ENCODE results near the gene SLC22A16. TPM values are rescaled to one million over a fixed set of nuclear protein-coding genes. Genes with fewer than 3 reads are reported as not detected.
A peak's percentile ranks its signal among the peaks of the same experiment; 100 is the strongest.
"Not testable (repeated sequence)": the region's sequence is repeated elsewhere in the genome, so short reads cannot be mapped to it uniquely, and the experiment has no call there.

Gene SLC22A16
- total and polyA plus RNA-seq, 8 donors: 0.22 to 0.35 (median 0.26) TPM; not detected in 5

DNA sequence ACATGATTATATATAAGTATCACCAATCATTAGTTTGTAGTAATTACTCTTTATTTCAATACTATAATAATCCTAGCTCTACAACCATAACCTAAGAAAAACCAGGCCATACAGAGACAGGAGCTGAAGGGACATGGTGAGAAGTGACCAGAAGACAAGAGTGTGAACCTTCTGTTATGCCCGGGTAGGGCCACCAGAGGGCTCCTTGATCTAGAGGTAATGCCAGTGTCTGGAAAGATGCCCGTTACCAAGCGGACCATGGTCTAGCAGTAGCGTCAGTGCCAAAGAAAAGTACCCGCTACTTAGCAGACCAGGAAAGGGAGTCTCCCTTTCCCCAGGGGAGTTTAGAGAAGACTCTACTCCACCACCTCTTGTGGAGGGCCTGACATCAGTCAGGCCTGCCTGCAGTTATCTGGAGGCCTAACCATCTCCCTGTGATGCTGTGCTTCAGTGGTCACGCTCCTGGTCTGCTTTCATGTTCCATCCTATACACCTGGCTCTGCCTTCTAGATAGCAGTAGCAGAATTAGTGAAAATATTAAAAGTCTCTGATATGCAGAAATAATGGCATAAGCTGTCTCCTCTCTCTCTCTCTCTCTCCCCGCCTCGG lies 18.7 kb downstream of the SLC22A16 start:
- H3K9me3 ChIP-seq; H3K4me3 ChIP-seq; H3K36me3 ChIP-seq; FAIRE-seq; H3K27ac ChIP-seq; intact Hi-C loops (cut with DNase I); H3K4me1 ChIP-seq; H3K27me3 ChIP-seq: not testable (repeated sequence)
- ATAC-seq: peak in 3 of 4 donors; percentile 56 to 65 (median 58)
- 56 to 66% methylated on average over 8 of the region's 8 CpGs for WGBS, 2 donors
- DNase-seq: peak; percentile 35 to 67 (median 50)
- TF ChIP-seq, protein P1, sequence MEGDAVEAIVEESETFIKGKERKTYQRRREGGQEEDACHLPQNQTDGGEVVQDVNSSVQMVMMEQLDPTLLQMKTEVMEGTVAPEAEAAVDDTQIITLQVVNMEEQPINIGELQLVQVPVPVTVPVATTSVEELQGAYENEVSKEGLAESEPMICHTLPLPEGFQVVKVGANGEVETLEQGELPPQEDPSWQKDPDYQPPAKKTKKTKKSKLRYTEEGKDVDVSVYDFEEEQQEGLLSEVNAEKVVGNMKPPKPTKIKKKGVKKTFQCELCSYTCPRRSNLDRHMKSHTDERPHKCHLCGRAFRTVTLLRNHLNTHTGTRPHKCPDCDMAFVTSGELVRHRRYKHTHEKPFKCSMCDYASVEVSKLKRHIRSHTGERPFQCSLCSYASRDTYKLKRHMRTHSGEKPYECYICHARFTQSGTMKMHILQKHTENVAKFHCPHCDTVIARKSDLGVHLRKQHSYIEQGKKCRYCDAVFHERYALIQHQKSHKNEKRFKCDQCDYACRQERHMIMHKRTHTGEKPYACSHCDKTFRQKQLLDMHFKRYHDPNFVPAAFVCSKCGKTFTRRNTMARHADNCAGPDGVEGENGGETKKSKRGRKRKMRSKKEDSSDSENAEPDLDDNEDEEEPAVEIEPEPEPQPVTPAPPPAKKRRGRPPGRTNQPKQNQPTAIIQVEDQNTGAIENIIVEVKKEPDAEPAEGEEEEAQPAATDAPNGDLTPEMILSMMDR (IDR thresholded peaks at IDR 0.05): peak in 2 of 4 donors; percentile 16 to 24

DNA sequence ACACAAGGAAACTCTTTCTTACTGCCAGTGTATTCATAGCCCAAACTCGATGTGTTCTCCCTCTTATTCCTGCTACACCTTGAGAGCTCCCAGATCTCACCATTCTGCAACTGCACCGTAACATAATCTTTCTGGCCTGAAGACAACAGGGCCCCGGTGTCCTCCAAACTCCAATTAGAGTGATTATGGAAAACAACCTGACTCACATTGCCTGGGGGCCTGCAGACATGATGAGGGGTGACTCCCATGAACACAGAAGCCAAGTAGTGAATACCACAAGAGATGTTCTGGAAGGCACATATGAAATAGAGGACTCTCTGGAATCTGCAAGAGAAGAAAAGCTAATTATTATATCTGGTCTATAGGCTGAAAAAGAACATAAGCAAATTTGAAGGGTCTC lies 19.7 kb downstream of the SLC22A16 start:
- Histone ChIP-seq H3K9me3 (no peaks in the 10 kb centered on the region), H3K4me3 (no peak overlapping the region), H3K27me3 (no peaks in the 10 kb centered on the region), H3K4me1 (no peaks in the 10 kb centered on the region), H3K27ac (no peak overlapping the region), H3K36me3 (no peaks in the 10 kb centered on the region)
- intact Hi-C loops (cut with DNase I): no loop called here
- ATAC-seq (no peak), DNase-seq (no peak), FAIRE-seq (no peak)
- TF ChIP-seq, protein P1 (IDR thresholded peaks at IDR 0.05): no peak
- WGBS, 2 donors: 83 to 91% methylated on average over 3 of the region's 3 CpGs

DNA sequence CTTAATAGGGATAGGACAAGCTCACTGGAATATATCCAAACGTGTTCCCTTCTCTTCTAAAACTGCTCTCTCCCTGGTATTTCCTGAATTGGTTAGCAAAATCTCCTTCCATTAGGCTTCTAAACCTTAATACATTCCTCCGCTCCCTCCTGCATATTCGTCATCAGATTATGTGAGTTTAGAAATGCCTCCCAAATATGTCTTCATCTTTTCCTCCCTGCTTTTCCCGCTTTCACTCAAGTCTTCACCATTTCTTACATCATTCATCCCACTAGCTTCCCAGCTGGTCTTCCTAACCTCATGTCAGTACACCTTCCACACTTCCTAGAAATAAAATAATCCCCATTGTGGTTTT lies 26.9 kb downstream of the SLC22A16 start:
- no peak for FAIRE-seq
- H3K4me1 ChIP-seq: no peaks in the 10 kb centered on the region
- intact Hi-C loops (cut with DNase I): no loop called here

DNA sequence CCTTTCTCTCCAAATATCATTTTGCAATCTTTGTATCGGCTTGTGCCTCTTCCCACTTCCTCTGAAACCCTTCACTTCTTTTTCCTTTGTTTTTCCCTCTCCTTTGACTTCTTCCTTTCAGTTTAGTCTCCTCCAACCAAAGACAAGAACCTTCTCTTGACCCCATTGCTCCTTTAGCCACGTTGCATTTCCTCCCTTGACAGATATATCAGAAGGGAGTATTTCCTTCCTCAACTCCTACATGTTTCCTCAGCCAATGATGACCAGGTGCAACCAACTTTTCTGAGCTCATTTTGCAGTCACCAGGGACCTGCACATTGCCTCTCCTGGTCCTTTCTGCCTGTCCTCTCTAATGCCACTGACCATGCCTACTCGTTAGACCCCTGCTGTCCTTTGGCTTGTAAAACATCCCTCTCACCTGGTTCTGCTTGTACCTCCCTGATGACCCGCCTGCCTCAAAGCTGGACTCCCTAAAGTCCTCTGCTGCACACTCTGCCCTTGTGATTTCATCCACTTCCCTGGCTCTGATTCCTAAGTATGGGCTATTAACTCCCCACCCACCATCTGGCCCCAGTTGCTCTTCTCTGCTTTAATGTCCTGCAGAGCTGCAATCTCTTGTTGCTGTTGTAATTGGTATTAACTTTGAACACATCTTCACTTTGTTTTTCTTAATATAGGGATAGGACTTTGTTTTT lies 27.4 kb downstream of the SLC22A16 start:
- Histone ChIP-seq H3K27ac (no peak overlapping the region), H3K4me3 (no peak overlapping the region), H3K27me3 (no peaks in the 10 kb centered on the region), H3K9me3 (no peaks in the 10 kb centered on the region), H3K4me1 (no peaks in the 10 kb centered on the region), H3K36me3 (no peaks in the 10 kb centered on the region)
- DNase-seq: no peak
- FAIRE-seq: no peak
- WGBS, 2 donors: 42 to 48% methylated on average over 4 of the region's 4 CpGs
- intact Hi-C loops (cut with DNase I): no loop called here
- TF ChIP-seq, protein P1 (IDR thresholded peaks at IDR 0.05): no peak
- ATAC-seq: no peak

More for the DNA sequence above, 26.9 kb downstream of the SLC22A16 start:
- 74 to 75% methylated on average over 4 of the region's 4 CpGs for WGBS, 2 donors
- no peak overlapping the region for H3K27ac ChIP-seq
- no peaks in the 10 kb centered on the region for H3K27me3 ChIP-seq
- ATAC-seq (no peak), DNase-seq (no peak)
- H3K4me3 ChIP-seq: no peak overlapping the region
- H3K36me3 ChIP-seq: no peaks in the 10 kb centered on the region
- TF ChIP-seq, protein P1 (IDR thresholded peaks at IDR 0.05): no peak
- H3K9me3 ChIP-seq: no peaks in the 10 kb centered on the region

DNA sequence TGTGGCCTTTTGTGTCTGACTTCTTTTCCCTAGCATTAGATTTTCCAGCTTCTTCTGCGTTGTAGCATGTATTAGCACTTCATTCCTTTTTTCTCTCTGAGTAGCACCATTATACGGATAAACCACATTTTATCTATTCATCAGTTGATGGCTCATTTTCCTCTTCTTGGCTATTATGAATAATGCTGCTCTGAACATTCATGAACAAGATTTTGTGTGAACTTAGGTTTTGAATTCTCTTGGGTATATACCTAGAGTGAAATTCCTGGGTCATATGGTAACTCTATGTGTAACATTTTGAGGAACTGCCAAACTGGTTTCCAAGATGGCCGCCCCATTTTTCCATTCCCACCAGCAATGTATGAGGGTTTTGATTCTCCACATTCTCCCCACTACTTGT lies 28.7 kb downstream of the SLC22A16 start:
- 84 to 87% methylated on average over 3 of the region's 3 CpGs for WGBS, 2 donors
- no peak for FAIRE-seq

More for the DNA sequence above, 28.7 kb downstream of the SLC22A16 start:
- intact Hi-C loops (cut with DNase I): no loop called here
- H3K27me3 ChIP-seq: no peaks in the 10 kb centered on the region
- no peak overlapping the region for H3K4me3 ChIP-seq
- no peak for ATAC-seq
- H3K4me1 ChIP-seq: no peaks in the 10 kb centered on the region
- no peaks in the 10 kb centered on the region for H3K36me3 ChIP-seq
- DNase-seq: no peak
- no peaks in the 10 kb centered on the region for H3K9me3 ChIP-seq
- H3K27ac ChIP-seq: no peak overlapping the region
- TF ChIP-seq, protein P1 (IDR thresholded peaks at IDR 0.05): no peak

Data from pancreas (tissue), 10 donors.